HPDE6-E6E7 (cell line): ENCODE data around the gene CIB1.

ENCODE experiments used
- DNase-seq: peaks from one replicate; pipeline ENCODE4 v3.0.0; 2011; ENCODE audit warnings: missing footprints; ENCODE audit errors: extremely low spot score

CIB1 gene

DNA sequence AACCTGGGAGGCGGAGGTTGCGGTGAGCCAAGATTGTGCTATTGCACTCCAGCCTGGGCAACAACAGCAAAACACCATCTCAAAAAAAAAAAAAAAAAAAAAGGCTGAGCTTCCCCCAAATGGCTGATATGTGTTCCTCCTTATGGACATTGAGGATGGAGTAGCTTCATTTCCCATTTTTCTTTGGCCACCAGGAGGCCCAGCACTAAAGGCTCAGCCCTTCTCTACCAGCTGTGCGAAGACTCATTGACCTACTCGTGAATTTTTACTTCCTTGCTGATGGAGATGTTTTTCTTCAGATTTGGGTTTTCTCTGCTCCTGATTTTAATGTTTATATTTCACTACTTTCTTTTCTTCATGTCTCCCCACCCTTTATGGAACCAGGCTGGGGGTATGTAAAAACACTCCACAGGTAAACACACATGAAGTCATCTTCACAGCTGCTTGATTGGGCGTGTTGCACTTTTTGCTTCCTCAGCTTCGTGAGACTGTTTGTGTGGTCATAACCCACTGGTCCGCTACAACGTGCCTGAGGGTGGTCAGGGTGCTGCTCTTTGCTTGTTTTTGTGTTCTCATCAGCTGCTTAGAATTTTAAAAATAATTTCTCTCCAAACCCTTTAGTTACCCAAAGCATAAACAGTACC, 19.1 kb downstream of the CIB1 start:
- no peak for DNase-seq

GRCh38 chr15:90213818-90214204, 19.9 kb downstream of the CIB1 start:
- DNase-seq: no peak

- no peak for DNase-seq
Observed at GRCh38 chr15:90213122-90213817, 20.5 kb downstream of the CIB1 start.

- DNase-seq: no peak
Observed at GRCh38 chr15:90212221-90213098, 21.3 kb downstream of the CIB1 start.

- DNase-seq: peak; percentile 98
Observed at GRCh38 chr15:90211440-90212143, 22.1 kb downstream of the CIB1 start.

DNA sequence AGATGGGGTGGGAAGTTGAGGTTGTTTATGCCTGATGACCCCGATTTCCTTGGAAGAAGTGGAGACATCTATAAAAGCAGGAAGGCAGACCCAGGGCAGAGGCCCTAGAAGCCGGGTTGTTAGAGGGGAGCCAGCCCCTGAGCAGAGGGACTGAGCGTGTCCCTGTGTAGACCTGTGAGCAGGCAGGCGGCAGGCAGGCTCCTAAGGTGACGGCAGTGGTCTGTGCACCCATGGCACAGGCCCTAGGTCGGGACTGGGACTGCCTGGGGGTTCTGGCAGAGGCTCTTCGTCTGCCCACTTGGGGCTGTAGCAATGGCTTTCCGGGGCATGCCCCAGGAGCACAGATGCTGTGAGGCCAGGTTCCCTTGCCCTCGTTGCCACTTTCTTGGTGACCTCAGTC, 22.7 kb downstream of the CIB1 start:
- DNase-seq: no peak

GRCh38 chr15:90210593-90210992, 23.1 kb downstream of the CIB1 start:
- no peak for DNase-seq

DNA sequence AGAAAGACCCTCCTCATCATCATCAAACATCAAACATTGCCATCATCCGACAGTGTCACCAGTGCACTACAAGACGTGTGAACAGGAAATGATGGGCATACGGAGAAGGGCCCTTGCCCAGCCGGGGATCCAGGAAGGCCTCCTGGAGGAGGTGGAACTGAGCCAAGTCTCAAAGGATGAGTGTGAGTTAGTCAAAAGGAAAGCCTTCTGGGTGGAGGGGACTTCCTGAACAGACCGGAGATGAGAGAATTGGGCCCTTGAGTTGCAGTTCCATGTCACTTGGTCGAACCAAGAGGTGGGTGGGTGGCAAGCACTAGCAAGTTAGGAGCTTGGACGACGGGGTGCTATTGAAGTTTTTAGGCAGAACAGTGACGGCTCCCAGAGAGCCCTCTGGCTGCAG, 24.1 kb downstream of the CIB1 start:
- no peak for DNase-seq

- DNase-seq: no peak
Observed at GRCh38 chr15:90208356-90208755, 25.4 kb downstream of the CIB1 start.

GRCh38 chr15:90207252-90207651, 26.5 kb downstream of the CIB1 start:
- DNase-seq: no peak

DNA sequence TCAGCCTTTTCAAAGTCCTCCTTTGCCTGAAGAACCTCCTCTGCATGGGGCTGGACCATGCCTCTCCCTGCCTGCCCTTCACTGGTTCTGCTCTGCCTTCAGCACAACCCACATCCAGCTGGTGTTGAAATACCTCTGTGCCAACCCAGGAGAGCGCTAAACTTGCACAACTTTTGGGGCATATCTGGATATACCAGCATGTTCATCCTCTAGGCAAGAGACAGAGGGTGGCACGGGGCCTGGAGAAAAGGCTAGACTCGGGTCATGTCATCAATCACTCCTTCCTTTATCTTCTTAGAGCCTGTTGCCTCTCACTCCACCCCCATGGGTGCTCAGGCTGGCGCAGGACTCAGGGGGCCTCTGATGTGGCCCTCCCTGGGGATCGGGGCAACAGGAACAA, 27.9 kb downstream of the CIB1 start:
- no peak for DNase-seq

GRCh38 chr15:90205050-90205848, 28.5 kb downstream of the CIB1 start:
- DNase-seq: no peak

DNA sequence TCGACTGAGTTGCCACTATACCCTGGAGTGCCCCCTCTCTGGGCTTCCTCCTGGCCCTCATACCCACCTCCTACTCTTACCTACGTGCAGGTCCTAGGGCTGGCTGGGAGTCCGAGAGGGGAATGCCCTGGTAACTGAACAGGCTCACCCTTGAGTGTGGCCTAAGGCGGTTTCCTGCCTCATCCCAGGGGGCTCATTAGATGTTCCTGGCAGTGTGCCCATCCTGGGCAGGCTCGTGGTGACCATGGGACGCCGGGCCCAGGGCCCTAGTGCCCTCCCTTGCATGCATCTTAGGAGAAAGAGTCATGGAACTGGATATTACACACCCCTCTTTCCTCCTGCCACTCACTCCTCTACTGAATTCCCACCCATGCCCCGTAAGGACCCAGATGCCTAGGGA, 29.8 kb downstream of the CIB1 start:
- no peak for DNase-seq

- no peak for DNase-seq
Observed at GRCh38 chr15:90203473-90203872, 30.3 kb downstream of the CIB1 start.

DNA sequence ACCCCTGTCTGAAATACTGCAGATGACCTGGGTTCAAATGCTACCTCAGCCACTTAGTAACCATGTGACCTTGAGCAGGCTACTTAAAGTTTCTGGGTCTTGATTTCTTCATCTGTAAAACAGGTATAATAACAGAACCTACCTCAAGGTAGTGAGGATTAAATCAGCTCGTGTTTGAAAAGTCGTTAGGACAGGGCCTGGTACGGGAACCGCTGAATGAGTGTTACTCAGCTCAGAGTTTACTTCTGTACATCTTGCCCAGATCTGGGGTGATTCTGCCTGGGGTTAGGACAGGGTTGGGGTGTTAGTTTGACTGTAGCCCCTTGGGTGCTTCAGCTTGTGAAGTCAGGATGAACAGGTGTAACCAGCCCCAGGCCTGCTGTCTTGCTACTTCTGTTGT, 30.8 kb downstream of the CIB1 start:
- DNase-seq: no peak

- DNase-seq: no peak
Observed at GRCh38 chr15:90201944-90202375, 31.8 kb downstream of the CIB1 start.

DNA sequence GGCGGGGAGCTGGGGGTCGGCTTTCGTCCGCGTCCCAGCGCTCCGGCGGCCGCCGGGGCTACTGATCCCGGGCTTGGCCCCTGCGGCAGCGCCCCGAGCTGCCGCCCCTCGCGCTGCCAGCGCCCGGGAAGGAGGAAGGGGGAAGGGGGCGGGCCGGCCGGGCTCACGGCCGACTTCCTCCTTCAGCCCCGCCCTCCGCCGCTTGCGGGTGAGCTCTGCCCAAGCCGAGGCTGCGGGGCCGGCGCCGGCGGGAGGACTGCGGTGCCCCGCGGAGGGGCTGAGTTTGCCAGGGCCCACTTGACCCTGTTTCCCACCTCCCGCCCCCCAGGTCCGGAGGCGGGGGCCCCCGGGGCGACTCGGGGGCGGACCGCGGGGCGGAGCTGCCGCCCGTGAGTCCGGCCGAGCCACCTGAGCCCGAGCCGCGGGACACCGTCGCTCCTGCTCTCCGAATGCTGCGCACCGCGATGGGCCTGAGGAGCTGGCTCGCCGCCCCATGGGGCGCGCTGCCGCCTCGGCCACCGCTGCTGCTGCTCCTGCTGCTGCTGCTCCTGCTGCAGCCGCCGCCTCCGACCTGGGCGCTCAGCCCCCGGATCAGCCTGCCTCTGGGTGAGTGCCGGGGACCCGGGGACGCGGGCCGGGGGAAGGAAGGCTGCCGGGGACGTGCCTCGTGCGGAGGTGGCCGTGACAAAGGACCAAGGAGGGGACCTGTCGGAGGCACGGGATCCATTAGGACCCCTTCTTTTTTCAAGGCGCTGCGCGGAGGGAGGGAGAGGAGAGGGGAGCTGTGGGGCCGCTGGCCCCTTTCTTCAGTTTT, 32.4 kb downstream of the CIB1 start, which contains the start of gene SEMA4B:
SEMA4B (plus strand) TSS at position 201 of the 814 bp plus-strand sequence; CDS start at position 450, 249 bp downstream.
- DNase-seq: peak; percentile 70

- DNase-seq: no peak
Observed at GRCh38 chr15:90200534-90201129, 33.1 kb downstream of the CIB1 start.

DNA sequence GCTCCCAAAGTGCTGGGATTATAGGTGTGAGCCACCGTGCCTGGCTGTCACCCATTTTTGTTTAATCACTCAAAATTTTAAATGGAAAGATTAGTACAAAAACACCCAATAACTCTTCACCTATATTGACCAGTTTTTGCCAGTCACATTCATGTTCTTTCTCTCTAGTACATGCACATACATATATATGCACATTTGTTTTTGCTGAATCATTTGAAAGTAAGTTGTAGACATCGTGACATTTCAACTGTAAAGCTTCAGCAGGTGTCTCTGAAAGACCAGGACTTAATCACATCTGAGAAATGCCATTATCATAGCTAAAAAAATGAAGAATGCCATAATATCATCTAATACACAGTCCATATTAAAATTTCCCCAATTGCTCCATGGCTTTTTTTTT, 39.1 kb downstream of the CIB1 start:
- no peak for DNase-seq
